Chondrocyte (in vitro differentiated cells): ENCODE measurements around the gene LAMA1. TPM values are rescaled to one million over a fixed set of nuclear protein-coding genes. Genes with fewer than 3 reads are reported as not detected.

Experiments used
- DNase-seq: peaks from one replicate; pipeline ENCODE4 v3.0.0; 2021; ENCODE audit warnings: mixed read lengths, low spot score
- H3K27ac Mint-ChIP-seq: one replicate; pipeline ENCODE4 v1.8.0; 2021; ENCODE audit warnings: mild to moderate bottlenecking, moderate library complexity, mixed read lengths; ENCODE audit not compliant: unreplicated experiment
- H3K27me3 Mint-ChIP-seq: 2 replicates; pipeline ENCODE4 v1.8.0; 2021; ENCODE audit warnings: low read depth, mixed read lengths
- H3K36me3 Mint-ChIP-seq: 2 replicates; pipeline ENCODE4 v1.8.0; 2021; ENCODE audit warnings: low read depth, mixed read lengths
- H3K4me1 Mint-ChIP-seq: 2 replicates; pipeline ENCODE4 v1.8.0; 2021; ENCODE audit warnings: low read depth, mild to moderate bottlenecking, mixed read lengths
- H3K4me3 Mint-ChIP-seq: one replicate; pipeline ENCODE4 v1.8.0; 2021; ENCODE audit warnings: mild to moderate bottlenecking, moderate library complexity, mixed read lengths; ENCODE audit not compliant: unreplicated experiment
- H3K9me3 Mint-ChIP-seq: 2 replicates; pipeline ENCODE4 v1.8.0; 2021; ENCODE audit warnings: low read depth, mixed read lengths
- total RNA-seq: library from RNA; stranded (reverse); gene quantifications from 3 replicates; pipeline ENCODE4 v1.2.1, GENCODE V29; 2021
- TF ChIP-seq, protein P1 (sequence below): fragments of 200-600 bp; sonication (generic); IDR thresholded peaks from 2 replicates; pipeline ENCODE4 v1.5.0; 2021; ENCODE audit warnings: antibody characterized with exemption, mild to moderate bottlenecking, moderate library complexity

LAMA1 gene
- total RNA-seq, 1 donor from 2014 or later: 2.3 TPM

DNA sequence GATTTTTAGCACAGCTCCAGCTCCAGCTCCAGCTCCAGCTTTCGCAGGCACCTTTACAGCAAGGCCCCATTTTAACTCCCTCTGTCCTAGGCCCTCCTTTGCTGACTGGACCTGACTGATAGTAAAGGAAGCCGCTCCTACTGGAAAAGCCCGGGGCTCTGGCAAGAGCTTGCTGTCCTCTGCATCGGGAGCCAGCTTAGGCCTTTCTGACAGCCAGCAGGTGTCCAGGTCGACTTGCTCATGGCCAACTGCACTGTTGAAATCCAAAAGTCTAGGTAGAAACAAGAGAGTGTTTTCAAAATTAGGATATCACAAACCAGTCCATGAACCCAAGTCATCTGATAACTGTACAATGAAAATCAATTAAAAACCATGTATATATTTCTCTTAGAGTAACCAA lies 161.1 kb downstream of the LAMA1 start:
- H3K27me3 Mint-ChIP-seq: no peaks in the 10 kb centered on the region
- no peak overlapping the region for H3K27ac Mint-ChIP-seq
- H3K4me1 Mint-ChIP-seq: peaks cover 21% of the 10 kb centered on the region
- no peak for DNase-seq
- TF ChIP-seq, protein P1, sequence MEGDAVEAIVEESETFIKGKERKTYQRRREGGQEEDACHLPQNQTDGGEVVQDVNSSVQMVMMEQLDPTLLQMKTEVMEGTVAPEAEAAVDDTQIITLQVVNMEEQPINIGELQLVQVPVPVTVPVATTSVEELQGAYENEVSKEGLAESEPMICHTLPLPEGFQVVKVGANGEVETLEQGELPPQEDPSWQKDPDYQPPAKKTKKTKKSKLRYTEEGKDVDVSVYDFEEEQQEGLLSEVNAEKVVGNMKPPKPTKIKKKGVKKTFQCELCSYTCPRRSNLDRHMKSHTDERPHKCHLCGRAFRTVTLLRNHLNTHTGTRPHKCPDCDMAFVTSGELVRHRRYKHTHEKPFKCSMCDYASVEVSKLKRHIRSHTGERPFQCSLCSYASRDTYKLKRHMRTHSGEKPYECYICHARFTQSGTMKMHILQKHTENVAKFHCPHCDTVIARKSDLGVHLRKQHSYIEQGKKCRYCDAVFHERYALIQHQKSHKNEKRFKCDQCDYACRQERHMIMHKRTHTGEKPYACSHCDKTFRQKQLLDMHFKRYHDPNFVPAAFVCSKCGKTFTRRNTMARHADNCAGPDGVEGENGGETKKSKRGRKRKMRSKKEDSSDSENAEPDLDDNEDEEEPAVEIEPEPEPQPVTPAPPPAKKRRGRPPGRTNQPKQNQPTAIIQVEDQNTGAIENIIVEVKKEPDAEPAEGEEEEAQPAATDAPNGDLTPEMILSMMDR: no peak
- H3K4me3 Mint-ChIP-seq: no peak overlapping the region
- H3K9me3 Mint-ChIP-seq: peaks cover 8% of the 10 kb centered on the region
- H3K36me3 Mint-ChIP-seq: no peaks in the 10 kb centered on the region

DNA sequence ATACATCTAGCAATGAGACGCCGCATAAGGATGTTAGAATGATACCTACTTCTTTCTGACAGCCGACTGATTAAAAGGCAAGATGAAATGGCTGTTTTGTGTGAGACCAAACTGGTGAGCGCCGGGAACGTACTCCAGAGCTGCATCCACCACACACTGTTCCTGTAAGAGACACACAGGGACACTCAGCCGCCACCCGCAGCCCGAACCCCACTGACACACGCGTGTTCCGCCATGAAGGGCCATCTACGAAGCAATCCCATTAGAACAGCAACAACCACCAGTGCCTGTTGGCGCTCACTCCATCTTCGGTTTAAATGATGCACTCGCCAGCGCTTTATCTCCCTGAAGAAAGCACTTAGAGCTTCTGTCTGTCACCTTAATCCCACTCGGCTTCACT lies 162.3 kb downstream of the LAMA1 start:
- Mint-ChIP-seq H3K4me3 (no peak overlapping the region), H3K27me3 (no peaks in the 10 kb centered on the region), H3K27ac (no peak overlapping the region), H3K4me1 (peaks cover 10% of the 10 kb centered on the region), H3K9me3 (peaks cover 5% of the 10 kb centered on the region), H3K36me3 (no peaks in the 10 kb centered on the region)
- DNase-seq: no peak
- TF ChIP-seq, protein P1: no peak

DNA sequence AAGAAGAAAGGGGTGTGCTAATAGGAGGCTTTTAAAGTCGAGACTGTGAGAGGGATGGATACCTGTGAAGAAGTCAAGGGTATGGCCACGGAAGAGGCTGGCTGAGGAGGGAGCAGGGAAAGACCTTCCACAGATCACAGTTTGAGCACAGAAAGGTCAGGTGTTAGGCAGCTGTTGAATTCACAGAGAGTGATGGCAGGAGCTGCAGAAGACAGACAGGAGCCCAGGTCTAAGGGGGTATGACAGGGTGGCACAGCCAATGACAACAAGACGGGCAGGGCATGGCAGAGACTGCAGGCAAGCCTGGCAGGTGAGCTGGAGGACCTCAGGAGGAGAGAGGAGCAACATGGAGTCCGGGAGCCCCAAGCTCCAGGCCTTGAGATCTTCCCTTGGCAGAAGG lies 163.1 kb downstream of the LAMA1 start:
- H3K4me3 Mint-ChIP-seq: no peak overlapping the region

DNA sequence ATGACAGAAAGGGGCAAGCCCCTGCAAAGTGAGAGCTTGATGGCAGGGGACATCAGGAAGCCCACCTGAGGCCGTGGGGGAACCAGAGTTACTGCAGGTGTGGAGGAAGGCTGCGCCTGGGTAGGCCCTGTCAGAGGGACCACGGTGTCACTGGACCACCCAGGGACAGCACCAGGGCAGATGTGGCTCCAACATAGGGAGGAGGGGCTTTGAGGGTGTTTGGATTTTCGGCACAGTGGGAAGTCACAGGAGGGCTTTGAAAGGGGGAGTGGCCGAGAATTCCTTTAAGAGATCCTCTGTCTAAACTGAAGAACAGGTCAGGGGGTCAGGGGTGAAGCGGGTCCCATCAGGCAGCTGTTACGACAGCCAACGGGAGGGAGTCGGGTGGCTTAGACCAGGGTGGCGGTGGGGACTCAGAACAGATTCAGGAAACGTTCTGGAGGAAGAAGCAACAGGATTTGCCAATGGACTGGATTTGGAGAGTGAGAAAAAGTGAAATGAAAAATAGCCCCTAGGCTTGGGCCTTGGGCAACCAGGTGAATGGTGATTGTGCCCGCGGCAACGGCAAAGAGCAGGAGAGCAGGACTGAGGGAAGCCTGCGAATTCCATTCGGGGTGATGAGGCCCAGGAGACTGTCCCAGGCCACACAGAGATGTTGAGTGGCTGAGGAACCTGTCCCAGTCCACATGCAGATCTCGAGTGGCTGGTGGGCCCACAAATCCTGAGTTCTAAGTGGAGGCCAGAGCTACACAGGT lies 166.1 kb downstream of the LAMA1 start:
- no peak overlapping the region for H3K27ac Mint-ChIP-seq
- no peak for DNase-seq
- H3K9me3 Mint-ChIP-seq: no peaks in the 10 kb centered on the region
- H3K4me3 Mint-ChIP-seq: no peak overlapping the region
- TF ChIP-seq, protein P1: no peak
- peaks cover 3% of the 10 kb centered on the region for H3K4me1 Mint-ChIP-seq
- H3K27me3 Mint-ChIP-seq: no peaks in the 10 kb centered on the region
- no peaks in the 10 kb centered on the region for H3K36me3 Mint-ChIP-seq

More for the DNA sequence above, 163.1 kb downstream of the LAMA1 start:
- TF ChIP-seq, protein P1: no peak
- Mint-ChIP-seq H3K36me3 (no peaks in the 10 kb centered on the region), H3K4me1 (peaks cover 8% of the 10 kb centered on the region), H3K27ac (no peak overlapping the region), H3K27me3 (no peaks in the 10 kb centered on the region), H3K9me3 (no peaks in the 10 kb centered on the region)
- no peak for DNase-seq

DNA sequence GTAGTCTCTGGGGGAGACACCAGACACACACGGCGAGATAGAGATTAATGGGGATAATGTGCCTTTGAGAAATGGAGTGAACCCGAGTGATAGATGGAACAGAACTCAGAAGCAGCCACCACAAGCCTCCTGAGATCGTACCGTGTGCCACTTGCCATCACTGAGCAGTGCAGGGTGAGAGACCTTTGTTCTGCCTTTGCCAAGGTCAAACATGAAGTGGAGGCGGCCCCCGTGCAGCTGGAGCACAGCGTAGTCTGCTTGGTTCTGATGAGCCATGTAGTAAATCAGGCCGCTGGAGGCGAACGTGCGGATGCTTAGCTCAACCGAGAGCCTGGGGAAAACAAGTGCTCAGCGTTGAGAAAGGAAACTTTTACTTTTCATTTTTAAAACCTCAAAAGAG lies 167.0 kb downstream of the LAMA1 start:
- DNase-seq: no peak
- Mint-ChIP-seq H3K4me3 (no peak overlapping the region), H3K27ac (no peak overlapping the region), H3K4me1 (no peaks in the 10 kb centered on the region), H3K27me3 (no peaks in the 10 kb centered on the region), H3K36me3 (peaks cover 1% of the 10 kb centered on the region), H3K9me3 (no peaks in the 10 kb centered on the region)
- TF ChIP-seq, protein P1: no peak
